ENCODE results near the gene CAMK2G. TPM values are rescaled to one million over a fixed set of nuclear protein-coding genes. Genes with fewer than 3 reads are reported as not detected.
A peak's percentile ranks its signal among the peaks of the same experiment; 100 is the strongest.
"Not testable (repeated sequence)": the region's sequence is repeated elsewhere in the genome, so short reads cannot be mapped to it uniquely, and the experiment has no call there.

The CAMK2G gene
- total RNA-seq = 20.2 and 22.1 TPM in 2 replicates

DNA sequence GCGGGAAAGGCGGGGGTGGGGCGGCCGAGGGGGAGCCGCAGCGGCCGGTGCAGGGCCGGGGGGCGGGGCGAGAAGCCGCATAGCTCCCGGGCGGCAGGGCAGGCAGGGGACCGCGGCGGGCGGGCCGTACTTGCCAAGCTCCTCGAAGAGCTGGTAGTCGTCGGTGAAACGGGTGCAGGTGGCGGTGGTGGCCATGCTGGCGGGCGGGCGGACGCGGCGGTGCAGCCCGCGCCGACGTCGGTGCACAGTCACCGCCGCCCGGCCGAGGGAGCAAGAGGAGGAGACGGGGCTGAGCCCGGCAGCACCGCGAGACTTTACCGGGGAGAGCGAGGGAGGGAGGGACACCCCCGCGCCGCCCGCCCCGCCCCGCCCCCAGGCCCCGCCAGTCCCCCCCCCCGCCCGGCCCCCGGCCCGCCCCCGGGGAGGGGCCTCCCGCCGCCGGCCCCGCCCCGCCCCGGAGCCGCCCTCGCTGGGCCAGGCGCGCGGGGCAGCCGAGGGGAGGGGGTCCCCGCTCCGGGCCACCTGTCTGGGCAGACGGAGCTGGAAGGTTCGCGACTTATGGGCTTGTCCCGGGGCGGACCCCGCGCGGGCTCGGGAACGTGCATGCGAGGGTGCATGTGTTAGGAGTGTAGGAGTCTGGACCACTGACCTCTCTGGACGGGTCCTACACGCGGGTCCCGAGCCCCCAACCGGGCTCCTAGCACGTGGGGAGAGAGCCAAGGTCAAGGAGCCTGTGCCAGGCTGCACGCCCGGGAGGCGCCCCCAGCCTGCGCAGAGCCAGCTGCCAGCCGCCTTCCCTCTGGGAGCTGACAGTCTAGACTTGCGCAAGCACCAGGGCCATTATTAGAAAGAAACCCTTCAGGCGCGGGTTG, at the start of gene CAMK2G:
TSS of gene CAMK2G (minus strand) at position 289 of the 872 bp plus-strand sequence. CDS start at position 195, 94 bp downstream.
- intact Hi-C loops (cut with micrococcal nuclease) = loop anchor here (1.0 to 5.0 kb wide), 3 partner anchors 25 to 123 kb away; a partner anchor contains a TSS
- peaks cover 17% of the 10 kb centered on the region for H3K36me3 Mint-ChIP-seq (ENCODE audit: low read depth)
- peak within 1 kb of the TSS; percentile 90 for H3K27ac Mint-ChIP-seq
- H3K4me3 Mint-ChIP-seq = peak within 1 kb of the TSS; percentile 81
- no peaks in the 10 kb centered on the region for H3K27me3 Mint-ChIP-seq
- H3K4me1 Mint-ChIP-seq = peaks cover 53% of the 10 kb centered on the region
- DNase-seq = peak; percentile 95
- no peaks in the 10 kb centered on the region for H3K9me3 Mint-ChIP-seq

DNA sequence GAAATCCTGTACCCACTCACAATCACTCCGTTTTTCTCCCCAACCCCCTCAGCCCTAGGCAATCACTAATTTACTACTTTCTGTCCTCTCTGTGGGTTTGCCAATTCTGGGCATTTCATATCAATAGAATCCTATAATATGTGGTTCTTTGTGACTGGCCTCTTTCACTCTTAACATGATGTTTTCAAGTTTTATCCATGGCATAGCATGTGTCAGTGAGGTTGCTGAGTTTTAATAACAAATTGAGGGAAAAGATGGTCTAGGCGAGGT, 48.4 kb upstream of the CAMK2G start:
- no peak overlapping the region for H3K27ac Mint-ChIP-seq
- H3K27me3 Mint-ChIP-seq = peaks cover 39% of the 10 kb centered on the region
- DNase-seq = no peak
- intact Hi-C loops (cut with micrococcal nuclease) = loop anchor here (1.0 kb wide), 1 partner anchor 11 kb away; the partner anchor contains the start of gene PLAU
- peaks cover 3% of the 10 kb centered on the region for H3K36me3 Mint-ChIP-seq (ENCODE audit: low read depth)
- H3K4me3 Mint-ChIP-seq = no peak overlapping the region
- H3K4me1 Mint-ChIP-seq = peaks cover 22% of the 10 kb centered on the region
- no peaks in the 10 kb centered on the region for H3K9me3 Mint-ChIP-seq

- peak overlapping the region; percentile 13 for H3K4me3 Mint-ChIP-seq
These were observed 47.9 kb upstream of the CAMK2G start for GRCh38 chr10:73922007-73922863.

GRCh38 chr10:73920089-73920488, 45.7 kb upstream of the CAMK2G start:
- Mint-ChIP-seq H3K4me3 (no peak overlapping the region), H3K36me3 (ENCODE audit: low read depth) (peaks cover 9% of the 10 kb centered on the region), H3K9me3 (no peaks in the 10 kb centered on the region), H3K27ac (no peak overlapping the region), H3K4me1 (peaks cover 25% of the 10 kb centered on the region), H3K27me3 (peaks cover 25% of the 10 kb centered on the region)
- DNase-seq = peak; percentile 73
- intact Hi-C loops (cut with micrococcal nuclease) = no loop called here

More at GRCh38 chr10:73922007-73922863, 47.9 kb upstream of the CAMK2G start:
- no peak overlapping the region for H3K27ac Mint-ChIP-seq
- intact Hi-C loops (cut with micrococcal nuclease) = loop anchor here (1.0 kb wide), 1 partner anchor 11 kb away; the partner anchor contains the start of gene PLAU
- peak; percentile 86 for DNase-seq
- H3K27me3 Mint-ChIP-seq = peaks cover 35% of the 10 kb centered on the region
- H3K4me1 Mint-ChIP-seq = peaks cover 22% of the 10 kb centered on the region
- H3K36me3 Mint-ChIP-seq (ENCODE audit: low read depth) = peaks cover 3% of the 10 kb centered on the region
- H3K9me3 Mint-ChIP-seq = no peaks in the 10 kb centered on the region

DNA sequence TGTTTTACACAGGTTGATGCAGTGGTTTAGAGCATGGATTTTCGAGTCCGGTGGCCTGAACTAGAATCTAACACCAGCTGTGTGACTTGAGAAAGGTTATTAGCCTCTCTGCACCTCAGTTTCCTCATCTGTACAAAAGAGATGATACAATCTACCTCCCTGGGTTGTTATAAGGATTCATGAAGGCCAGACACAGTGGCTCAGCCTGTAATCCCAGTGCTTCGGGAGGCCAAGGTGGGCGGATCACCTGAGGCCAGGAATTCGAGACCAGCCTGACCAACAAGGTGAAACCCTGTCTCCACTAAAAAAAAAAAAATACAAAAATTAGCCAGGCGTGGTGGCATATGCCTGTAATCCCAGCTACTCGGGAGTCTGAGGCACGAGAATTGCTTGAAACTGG, 45.1 kb upstream of the CAMK2G start:
- not testable (repeated sequence) for H3K9me3 Mint-ChIP-seq, DNase-seq
- peaks cover 24% of the 10 kb centered on the region for H3K4me1 Mint-ChIP-seq

GRCh38 chr10:73917566-73918305, 43.4 kb upstream of the CAMK2G start:
- Mint-ChIP-seq H3K27ac (no peak overlapping the region), H3K9me3 (no peaks in the 10 kb centered on the region), H3K4me3 (no peak overlapping the region), H3K27me3 (peaks cover 26% of the 10 kb centered on the region), H3K36me3 (ENCODE audit: low read depth) (peaks cover 9% of the 10 kb centered on the region), H3K4me1 (peaks cover 22% of the 10 kb centered on the region)
- no peak for DNase-seq
- intact Hi-C loops (cut with micrococcal nuclease) = no loop called here

More for the DNA sequence above, 45.1 kb upstream of the CAMK2G start:
- H3K27ac Mint-ChIP-seq; intact Hi-C loops (cut with micrococcal nuclease); H3K4me3 Mint-ChIP-seq; H3K36me3 Mint-ChIP-seq (ENCODE audit: low read depth): not testable (repeated sequence)
- H3K27me3 Mint-ChIP-seq = peaks cover 24% of the 10 kb centered on the region

DNA sequence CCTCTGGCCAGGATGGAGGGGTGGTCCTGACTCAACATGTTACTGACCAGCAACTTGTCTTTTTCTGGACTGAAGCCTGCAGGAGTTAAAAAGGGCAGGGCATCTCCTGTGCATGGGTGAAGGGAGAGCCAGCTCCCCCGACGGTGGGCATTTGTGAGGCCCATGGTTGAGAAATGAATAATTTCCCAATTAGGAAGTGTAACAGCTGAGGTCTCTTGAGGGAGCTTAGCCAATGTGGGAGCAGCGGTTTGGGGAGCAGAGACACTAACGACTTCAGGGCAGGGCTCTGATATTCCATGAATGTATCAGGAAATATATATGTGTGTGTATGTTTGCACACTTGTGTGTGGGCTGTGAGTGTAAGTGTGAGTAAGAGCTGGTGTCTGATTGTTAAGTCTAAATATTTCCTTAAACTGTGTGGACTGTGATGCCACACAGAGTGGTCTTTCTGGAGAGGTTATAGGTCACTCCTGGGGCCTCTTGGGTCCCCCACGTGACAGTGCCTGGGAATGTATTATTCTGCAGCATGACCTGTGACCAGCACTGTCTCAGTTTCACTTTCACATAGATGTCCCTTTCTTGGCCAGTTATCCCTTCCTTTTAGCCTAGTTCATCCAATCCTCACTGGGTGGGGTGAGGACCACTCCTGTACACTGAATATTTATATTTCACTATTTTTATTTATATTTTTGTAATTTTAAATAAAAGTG, 42.6 kb upstream of the CAMK2G start:
- Mint-ChIP-seq H3K36me3 (ENCODE audit: low read depth) (peaks cover 9% of the 10 kb centered on the region), H3K4me3 (no peak overlapping the region), H3K4me1 (peaks cover 17% of the 10 kb centered on the region), H3K27me3 (peaks cover 31% of the 10 kb centered on the region), H3K27ac (no peak overlapping the region), H3K9me3 (no peaks in the 10 kb centered on the region)
- no peak for DNase-seq
- intact Hi-C loops (cut with micrococcal nuclease) = no loop called here

GRCh38 chr10:73915206-73915851, 41.0 kb upstream of the CAMK2G start:
- Mint-ChIP-seq H3K4me1 (peaks cover 24% of the 10 kb centered on the region), H3K27me3 (peaks cover 40% of the 10 kb centered on the region), H3K36me3 (ENCODE audit: low read depth) (peaks cover 9% of the 10 kb centered on the region), H3K4me3 (no peak overlapping the region), H3K27ac (no peak overlapping the region), H3K9me3 (no peaks in the 10 kb centered on the region)
- no peak for DNase-seq
- intact Hi-C loops (cut with micrococcal nuclease) = no loop called here

DNA sequence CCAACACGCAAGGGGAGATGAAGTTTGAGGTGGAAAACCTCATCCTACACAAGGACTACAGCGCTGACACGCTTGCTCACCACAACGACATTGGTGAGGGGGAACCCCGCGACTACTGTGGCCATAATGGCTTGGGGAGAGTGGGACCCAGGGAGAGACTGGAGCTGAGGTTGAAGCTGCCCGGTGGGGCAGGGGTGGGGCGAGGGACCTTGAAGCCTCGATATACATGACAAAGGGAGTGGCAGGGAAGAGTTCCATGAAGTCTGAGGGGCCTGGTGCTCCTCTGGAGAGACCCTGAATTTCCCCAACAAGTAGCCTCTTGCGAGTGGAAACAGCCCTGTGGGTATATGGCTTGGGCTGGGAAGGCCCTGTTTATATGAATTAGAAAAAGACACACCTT, 39.7 kb upstream of the CAMK2G start:
- H3K27me3 Mint-ChIP-seq = peaks cover 43% of the 10 kb centered on the region
- no peak overlapping the region for H3K27ac Mint-ChIP-seq
- no peak overlapping the region for H3K4me3 Mint-ChIP-seq
- peaks cover 29% of the 10 kb centered on the region for H3K4me1 Mint-ChIP-seq
- no peak for DNase-seq
- no peaks in the 10 kb centered on the region for H3K9me3 Mint-ChIP-seq
- intact Hi-C loops (cut with micrococcal nuclease) = loop anchor here (5.0 kb wide), 1 partner anchor 43 kb away; no protein-coding TSS in a partner anchor
- H3K36me3 Mint-ChIP-seq (ENCODE audit: low read depth) = peaks cover 6% of the 10 kb centered on the region

GRCh38 chr10:73911553-73912004, 37.2 kb upstream of the CAMK2G start:
- no peaks in the 10 kb centered on the region for H3K9me3 Mint-ChIP-seq
- DNase-seq = no peak
- peaks cover 40% of the 10 kb centered on the region for H3K27me3 Mint-ChIP-seq
- intact Hi-C loops (cut with micrococcal nuclease) = loop anchor here (1.0 to 5.0 kb wide), 3 partner anchors 11 to 46 kb away; no protein-coding TSS in a partner anchor
- peaks cover under 1% of the 10 kb centered on the region for H3K36me3 Mint-ChIP-seq (ENCODE audit: low read depth)
- H3K4me3 Mint-ChIP-seq = peak overlapping the region; percentile 90
- peak overlapping the region; percentile 81 for H3K27ac Mint-ChIP-seq
- peaks cover 42% of the 10 kb centered on the region for H3K4me1 Mint-ChIP-seq

DNA sequence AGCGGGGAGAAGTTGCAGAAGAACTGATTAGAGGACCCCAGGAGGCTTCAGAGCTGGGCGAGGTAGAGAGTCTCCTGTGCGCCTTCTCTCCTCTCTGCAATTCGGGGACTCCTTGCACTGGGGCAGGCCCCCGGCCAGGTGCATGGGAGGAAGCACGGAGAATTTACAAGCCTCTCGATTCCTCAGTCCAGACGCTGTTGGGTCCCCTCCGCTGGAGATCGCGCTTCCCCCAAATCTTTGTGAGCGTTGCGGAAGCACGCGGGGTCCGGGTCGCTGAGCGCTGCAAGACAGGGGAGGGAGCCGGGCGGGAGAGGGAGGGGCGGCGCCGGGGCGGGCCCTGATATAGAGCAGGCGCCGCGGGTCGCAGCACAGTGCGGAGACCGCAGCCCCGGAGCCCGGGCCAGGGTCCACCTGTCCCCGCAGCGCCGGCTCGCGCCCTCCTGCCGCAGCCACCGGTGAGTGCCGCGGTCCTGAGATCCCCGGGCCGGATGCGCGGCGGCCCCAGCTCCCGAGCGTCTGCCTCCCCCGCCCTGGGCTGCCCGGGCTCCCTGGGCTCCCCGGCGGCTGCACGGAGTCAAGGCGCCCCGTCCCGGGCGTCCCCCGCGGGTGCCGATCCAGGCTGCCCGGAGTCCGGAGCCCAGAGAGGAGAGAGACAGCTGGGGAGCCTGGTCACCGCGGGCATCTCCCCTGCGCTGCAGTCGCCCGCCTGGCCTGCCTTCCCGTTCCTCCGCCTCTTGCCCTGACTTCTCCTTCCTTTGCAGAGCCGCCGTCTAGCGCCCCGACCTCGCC, 36.6 kb upstream of the CAMK2G start, which contains the start of gene PLAU:
TSS of gene PLAU (plus strand) at position 369 of the 789 bp plus-strand sequence. CDS start 424 bp downstream, outside the sequence.
- peaks cover 40% of the 10 kb centered on the region for H3K27me3 Mint-ChIP-seq
- intact Hi-C loops (cut with micrococcal nuclease) = loop anchor here (1.0 to 5.0 kb wide), 3 partner anchors 11 to 46 kb away; no protein-coding TSS in a partner anchor
- peak within 1 kb of the TSS; percentile 90 for H3K4me3 Mint-ChIP-seq
- H3K9me3 Mint-ChIP-seq = no peaks in the 10 kb centered on the region
- peaks cover 42% of the 10 kb centered on the region for H3K4me1 Mint-ChIP-seq
- H3K36me3 Mint-ChIP-seq (ENCODE audit: low read depth) = no peaks in the 10 kb centered on the region
- peak; percentile 84 for DNase-seq
- H3K27ac Mint-ChIP-seq = peak within 1 kb of the TSS; percentile 81

GRCh38 chr10:73910401-73910763, 36.0 kb upstream of the CAMK2G start:
- DNase-seq = no peak
- Mint-ChIP-seq H3K27me3 (peaks cover 37% of the 10 kb centered on the region), H3K4me3 (peak overlapping the region; percentile 81), H3K4me1 (peaks cover 43% of the 10 kb centered on the region), H3K9me3 (no peaks in the 10 kb centered on the region), H3K27ac (peak overlapping the region; percentile 59), H3K36me3 (ENCODE audit: low read depth) (no peaks in the 10 kb centered on the region)
- intact Hi-C loops (cut with micrococcal nuclease) = loop anchor here (2.0 to 5.0 kb wide), 2 partner anchors 24 to 47 kb away; no protein-coding TSS in a partner anchor
